ENCODE results near the gene BIN1. TPM values are rescaled to one million over a fixed set of nuclear protein-coding genes. Genes with fewer than 3 reads are reported as not detected.

Gene BIN1
- total RNA-seq, 1 experiment from 2014 or later = 42.5 TPM

DNA sequence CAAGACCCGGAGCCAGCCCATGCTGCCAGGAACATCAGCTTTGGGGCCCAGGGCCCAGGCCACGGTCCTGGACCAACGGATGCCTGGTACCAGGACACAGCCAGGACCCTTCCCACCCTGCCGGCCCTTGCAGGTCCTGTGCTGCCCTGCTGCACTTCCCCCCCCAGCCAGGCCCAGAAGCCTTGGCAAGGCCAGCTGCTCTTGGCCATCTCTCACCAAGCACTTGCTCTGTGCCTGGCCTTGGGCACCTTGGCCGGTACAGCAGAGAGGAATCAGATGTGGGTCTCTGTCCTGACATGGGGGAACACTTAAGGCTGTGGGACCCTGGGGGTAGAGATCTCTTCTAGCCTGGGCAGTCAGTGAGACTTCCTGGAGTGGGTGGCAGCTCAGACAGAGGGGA lies 28.9 kb downstream of the BIN1 start:
- Mint-ChIP-seq H3K4me1 (peaks cover 27% of the 10 kb centered on the region), H3K9me3 (no peaks in the 10 kb centered on the region), H3K36me3 (no peaks in the 10 kb centered on the region), H3K4me3 (no peak overlapping the region), H3K27ac (peak overlapping the region; percentile 60), H3K27me3 (ENCODE audit: low read depth) (no peaks in the 10 kb centered on the region)
- TF ChIP-seq, protein P1, sequence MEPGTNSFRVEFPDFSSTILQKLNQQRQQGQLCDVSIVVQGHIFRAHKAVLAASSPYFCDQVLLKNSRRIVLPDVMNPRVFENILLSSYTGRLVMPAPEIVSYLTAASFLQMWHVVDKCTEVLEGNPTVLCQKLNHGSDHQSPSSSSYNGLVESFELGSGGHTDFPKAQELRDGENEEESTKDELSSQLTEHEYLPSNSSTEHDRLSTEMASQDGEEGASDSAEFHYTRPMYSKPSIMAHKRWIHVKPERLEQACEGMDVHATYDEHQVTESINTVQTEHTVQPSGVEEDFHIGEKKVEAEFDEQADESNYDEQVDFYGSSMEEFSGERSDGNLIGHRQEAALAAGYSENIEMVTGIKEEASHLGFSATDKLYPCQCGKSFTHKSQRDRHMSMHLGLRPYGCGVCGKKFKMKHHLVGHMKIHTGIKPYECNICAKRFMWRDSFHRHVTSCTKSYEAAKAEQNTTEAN (CRISPR knock-in tag; IDR thresholded peaks at IDR 0.05) = no peak
- TF ChIP-seq KAT7 (CRISPR knock-in tag; IDR thresholded peaks at IDR 0.05; ENCODE audit: borderline replicate concordance) (no peak), CREB1 (CRISPR knock-in tag; IDR thresholded peaks at IDR 0.05) (no peak), TCF7 (CRISPR knock-in tag; IDR thresholded peaks at IDR 0.05; ENCODE audit: low read depth) (no peak), ATF1 (CRISPR knock-in tag; IDR thresholded peaks at IDR 0.05) (no peak), NR1H2 (CRISPR knock-in tag; IDR thresholded peaks at IDR 0.05) (no peak), SOX15 (CRISPR knock-in tag; IDR thresholded peaks at IDR 0.05) (no peak), CREM (CRISPR knock-in tag; IDR thresholded peaks at IDR 0.05) (no peak)
- TF ChIP-seq, protein P2, sequence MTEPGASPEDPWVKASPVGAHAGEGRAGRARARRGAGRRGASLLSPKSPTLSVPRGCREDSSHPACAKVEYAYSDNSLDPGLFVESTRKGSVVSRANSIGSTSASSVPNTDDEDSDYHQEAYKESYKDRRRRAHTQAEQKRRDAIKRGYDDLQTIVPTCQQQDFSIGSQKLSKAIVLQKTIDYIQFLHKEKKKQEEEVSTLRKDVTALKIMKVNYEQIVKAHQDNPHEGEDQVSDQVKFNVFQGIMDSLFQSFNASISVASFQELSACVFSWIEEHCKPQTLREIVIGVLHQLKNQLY (CRISPR knock-in tag; IDR thresholded peaks at IDR 0.05) = no peak
- TF ChIP-seq, protein P3, sequence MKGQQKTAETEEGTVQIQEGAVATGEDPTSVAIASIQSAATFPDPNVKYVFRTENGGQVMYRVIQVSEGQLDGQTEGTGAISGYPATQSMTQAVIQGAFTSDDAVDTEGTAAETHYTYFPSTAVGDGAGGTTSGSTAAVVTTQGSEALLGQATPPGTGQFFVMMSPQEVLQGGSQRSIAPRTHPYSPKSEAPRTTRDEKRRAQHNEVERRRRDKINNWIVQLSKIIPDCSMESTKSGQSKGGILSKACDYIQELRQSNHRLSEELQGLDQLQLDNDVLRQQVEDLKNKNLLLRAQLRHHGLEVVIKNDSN (CRISPR knock-in tag; IDR thresholded peaks at IDR 0.05) = no peak
- TF ChIP-seq, protein P4, sequence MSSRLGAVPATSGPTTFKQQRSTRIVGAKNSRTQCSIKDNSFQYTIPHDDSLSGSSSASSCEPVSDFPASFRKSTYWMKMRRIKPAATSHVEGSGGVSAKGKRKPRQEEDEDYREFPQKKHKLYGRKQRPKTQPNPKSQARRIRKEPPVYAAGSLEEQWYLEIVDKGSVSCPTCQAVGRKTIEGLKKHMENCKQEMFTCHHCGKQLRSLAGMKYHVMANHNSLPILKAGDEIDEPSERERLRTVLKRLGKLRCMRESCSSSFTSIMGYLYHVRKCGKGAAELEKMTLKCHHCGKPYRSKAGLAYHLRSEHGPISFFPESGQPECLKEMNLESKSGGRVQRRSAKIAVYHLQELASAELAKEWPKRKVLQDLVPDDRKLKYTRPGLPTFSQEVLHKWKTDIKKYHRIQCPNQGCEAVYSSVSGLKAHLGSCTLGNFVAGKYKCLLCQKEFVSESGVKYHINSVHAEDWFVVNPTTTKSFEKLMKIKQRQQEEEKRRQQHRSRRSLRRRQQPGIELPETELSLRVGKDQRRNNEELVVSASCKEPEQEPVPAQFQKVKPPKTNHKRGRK (CRISPR knock-in tag; IDR thresholded peaks at IDR 0.05; ENCODE audit: borderline replicate concordance) = no peak
- TF ChIP-seq, protein P5, sequence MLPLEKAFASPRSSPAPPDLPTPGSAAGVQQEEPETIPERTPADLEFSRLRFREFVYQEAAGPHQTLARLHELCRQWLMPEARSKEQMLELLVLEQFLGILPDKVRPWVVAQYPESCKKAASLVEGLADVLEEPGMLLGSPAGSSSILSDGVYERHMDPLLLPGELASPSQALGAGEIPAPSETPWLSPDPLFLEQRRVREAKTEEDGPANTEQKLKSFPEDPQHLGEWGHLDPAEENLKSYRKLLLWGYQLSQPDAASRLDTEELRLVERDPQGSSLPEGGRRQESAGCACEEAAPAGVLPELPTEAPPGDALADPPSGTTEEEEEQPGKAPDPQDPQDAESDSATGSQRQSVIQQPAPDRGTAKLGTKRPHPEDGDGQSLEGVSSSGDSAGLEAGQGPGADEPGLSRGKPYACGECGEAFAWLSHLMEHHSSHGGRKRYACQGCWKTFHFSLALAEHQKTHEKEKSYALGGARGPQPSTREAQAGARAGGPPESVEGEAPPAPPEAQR (CRISPR knock-in tag; IDR thresholded peaks at IDR 0.05) = no peak
- no peak for DNase-seq (ENCODE audit: low spot score)
- ChIA-PET CTCF (interaction anchor here (0.6 to 2.7 kb wide), 3 partner anchors 10 to 94 kb away, joined by 3 to 19 read pairs (median 5); no protein-coding TSS in a partner anchor), POLR2A (no interaction called here)
- no peak for ATAC-seq

DNA sequence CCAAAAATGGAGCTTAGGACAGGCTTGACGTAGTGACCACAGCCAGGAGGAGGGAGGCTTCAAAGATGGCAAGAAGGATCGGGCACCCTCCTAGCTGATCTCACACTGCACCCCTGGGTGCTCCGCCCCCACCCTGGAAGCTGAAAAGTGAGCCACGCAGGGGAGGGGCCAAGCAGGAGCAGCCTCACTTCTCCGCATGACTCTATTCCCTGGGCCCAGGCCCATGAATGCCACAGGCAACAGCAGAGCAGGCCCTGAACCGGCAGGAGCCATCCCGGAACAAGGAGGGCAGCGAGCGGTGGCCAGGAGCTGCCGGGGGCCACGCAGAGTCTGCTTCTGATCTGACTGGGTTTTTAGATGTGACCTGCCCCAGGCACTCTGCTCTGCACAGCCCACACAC lies 30.0 kb downstream of the BIN1 start:
- H3K4me3 Mint-ChIP-seq = no peak overlapping the region
- no peaks in the 10 kb centered on the region for H3K9me3 Mint-ChIP-seq
- peak overlapping the region; percentile 34; the same call in 1 of the 2 replicates for H3K27ac Mint-ChIP-seq
- CTCF ChIA-PET = interaction anchor here (1.6 to 2.7 kb wide), 3 partner anchors 9 to 81 kb away, joined by 5 to 19 read pairs (median 5); no protein-coding TSS in a partner anchor
- TF ChIP-seq ATF1 (CRISPR knock-in tag; IDR thresholded peaks at IDR 0.05) (no peak), KAT7 (CRISPR knock-in tag; IDR thresholded peaks at IDR 0.05; ENCODE audit: borderline replicate concordance) (no peak), SOX15 (CRISPR knock-in tag; IDR thresholded peaks at IDR 0.05) (no peak), FOXK1 (CRISPR knock-in tag; IDR thresholded peaks at IDR 0.05) (no peak), ZBTB21 (CRISPR knock-in tag; IDR thresholded peaks at IDR 0.05; ENCODE audit: borderline replicate concordance) (no peak), SMAD3 (CRISPR knock-in tag; IDR thresholded peaks at IDR 0.05; ENCODE audit: borderline replicate concordance) (no peak), ELF4 (CRISPR knock-in tag; IDR thresholded peaks at IDR 0.05; ENCODE audit: low read depth) (no peak), NFYB (CRISPR knock-in tag; conservative IDR thresholded peaks at IDR 0.05; ENCODE audit: low read depth) (no peak), IRF2 (CRISPR knock-in tag; IDR thresholded peaks at IDR 0.05; ENCODE audit: borderline replicate concordance, low read depth) (no peak), ETV6 (CRISPR knock-in tag; IDR thresholded peaks at IDR 0.05) (no peak)
- TF ChIP-seq, protein P6, sequence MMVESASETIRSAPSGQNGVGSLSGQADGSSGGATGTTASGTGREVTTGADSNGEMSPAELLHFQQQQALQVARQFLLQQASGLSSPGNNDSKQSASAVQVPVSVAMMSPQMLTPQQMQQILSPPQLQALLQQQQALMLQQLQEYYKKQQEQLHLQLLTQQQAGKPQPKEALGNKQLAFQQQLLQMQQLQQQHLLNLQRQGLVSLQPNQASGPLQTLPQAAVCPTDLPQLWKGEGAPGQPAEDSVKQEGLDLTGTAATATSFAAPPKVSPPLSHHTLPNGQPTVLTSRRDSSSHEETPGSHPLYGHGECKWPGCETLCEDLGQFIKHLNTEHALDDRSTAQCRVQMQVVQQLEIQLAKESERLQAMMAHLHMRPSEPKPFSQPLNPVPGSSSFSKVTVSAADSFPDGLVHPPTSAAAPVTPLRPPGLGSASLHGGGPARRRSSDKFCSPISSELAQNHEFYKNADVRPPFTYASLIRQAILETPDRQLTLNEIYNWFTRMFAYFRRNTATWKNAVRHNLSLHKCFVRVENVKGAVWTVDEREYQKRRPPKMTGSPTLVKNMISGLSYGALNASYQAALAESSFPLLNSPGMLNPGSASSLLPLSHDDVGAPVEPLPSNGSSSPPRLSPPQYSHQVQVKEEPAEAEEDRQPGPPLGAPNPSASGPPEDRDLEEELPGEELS (CRISPR knock-in tag; IDR thresholded peaks at IDR 0.05) = no peak
- TF ChIP-seq, protein P4 (CRISPR knock-in tag; IDR thresholded peaks at IDR 0.05; ENCODE audit: borderline replicate concordance) = no peak
- H3K36me3 Mint-ChIP-seq = no peaks in the 10 kb centered on the region
- POLR2A ChIA-PET = no interaction called here
- DNase-seq (ENCODE audit: low spot score) = no peak
- ATAC-seq = no peak
- no peaks in the 10 kb centered on the region for H3K27me3 Mint-ChIP-seq (ENCODE audit: low read depth)
- H3K4me1 Mint-ChIP-seq = peaks cover 16% of the 10 kb centered on the region
